GM19351 (cell line): Measurements from ENCODE around the gene PRR15.
"Not testable (repeated sequence)": the region's sequence is repeated elsewhere in the genome, so short reads cannot be mapped to it uniquely, and the experiment has no call there.

Source experiments
- ATAC-seq: cut with Tn5 transposase; IDR thresholded peaks from one replicate; pipeline ENCODE4 v1.9.1; 2021; ENCODE audit warnings: mild to moderate bottlenecking, moderate library complexity; ENCODE audit not compliant: unreplicated experiment

Gene PRR15, protein sequence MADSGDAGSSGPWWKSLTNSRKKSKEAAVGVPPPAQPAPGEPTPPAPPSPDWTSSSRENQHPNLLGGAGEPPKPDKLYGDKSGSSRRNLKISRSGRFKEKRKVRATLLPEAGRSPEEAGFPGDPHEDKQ

DNA sequence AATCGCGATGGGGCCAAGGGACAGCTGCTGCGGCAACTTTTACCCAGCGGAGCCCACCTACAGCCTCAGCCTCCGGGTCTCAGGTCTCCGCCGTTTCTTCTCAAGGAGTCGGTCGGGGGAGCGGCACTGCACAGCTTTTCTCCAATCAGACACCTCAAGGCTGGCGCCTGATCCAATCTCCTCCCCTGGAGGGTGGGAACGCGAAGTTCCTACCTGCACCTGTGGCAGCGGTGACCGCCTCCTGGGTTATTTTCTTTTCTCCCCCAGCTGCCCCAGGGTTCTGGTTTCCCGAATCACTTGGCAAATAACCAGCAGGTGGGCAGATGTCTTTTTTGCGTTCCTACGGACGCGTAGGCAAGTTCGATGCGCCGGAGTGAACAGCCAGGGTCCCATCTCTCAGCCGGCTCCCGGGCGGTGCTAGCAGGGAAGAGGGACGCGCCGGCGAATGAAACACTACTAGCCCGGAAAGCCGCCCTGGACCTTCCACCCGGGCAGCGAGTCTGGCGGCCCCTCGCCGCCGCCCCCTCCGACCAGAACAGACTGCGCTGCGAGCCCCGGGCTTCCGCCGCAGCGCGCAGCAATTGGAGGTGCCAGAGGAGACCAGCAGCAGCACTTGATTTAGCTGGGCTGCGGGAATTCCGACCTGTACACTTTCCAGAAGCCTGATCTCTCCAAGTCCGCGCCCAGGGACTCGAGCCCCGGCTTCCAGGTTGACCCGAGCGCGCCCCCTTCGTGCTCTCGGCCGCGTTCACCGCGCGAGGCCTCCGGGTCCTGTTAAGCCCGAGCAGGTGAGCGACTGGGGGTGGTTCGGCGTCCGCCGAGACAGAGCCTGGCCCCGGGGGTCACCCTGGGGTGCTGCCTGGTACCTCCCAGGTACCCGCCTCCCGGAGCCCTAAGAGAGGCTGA lies at the start of gene PRR15:
TSS of gene PRR15 (plus strand) at position 246 of the 906 bp plus-strand sequence. CDS start 2,495 bp downstream, outside the sequence.
- no peak for ATAC-seq

DNA sequence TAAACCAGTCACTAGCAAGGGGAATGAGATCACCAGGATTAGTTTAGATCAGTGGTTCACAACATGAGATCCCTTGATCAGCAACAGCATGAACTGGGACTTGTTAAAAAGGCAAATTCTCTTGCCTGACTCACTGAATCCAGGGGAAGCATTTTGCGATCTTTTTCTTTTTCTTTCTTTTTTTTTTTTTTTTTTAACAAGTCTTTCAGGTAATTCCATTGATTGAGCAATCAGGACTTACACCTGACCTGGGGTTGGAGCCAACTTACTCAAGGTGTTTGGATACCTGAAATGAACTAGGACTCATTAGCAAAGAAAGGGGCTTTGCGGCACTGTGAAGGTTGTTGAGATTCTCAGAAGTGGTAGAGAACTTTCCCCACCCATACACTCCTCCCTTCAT lies 47.1 kb upstream of the PRR15 start:
- ATAC-seq: no peak

DNA sequence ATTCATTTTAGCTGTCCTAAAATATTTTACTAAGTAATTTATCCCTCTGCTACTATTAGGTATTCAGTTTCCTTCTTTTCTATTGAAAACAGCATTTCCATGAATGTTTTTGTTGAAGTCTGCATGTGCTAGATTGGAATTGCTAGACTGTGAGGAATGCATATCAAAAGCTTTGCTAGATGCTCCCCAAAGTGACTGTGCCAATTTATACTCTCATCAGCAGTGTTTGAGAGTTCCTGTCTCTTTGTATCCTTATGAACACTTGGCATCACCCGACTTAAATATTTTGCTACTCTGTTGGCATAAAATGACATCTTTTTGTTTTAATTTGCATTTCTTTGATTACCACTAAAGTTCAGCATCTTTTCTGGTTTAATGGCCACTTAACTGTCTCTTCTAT lies 45.0 kb upstream of the PRR15 start:
- ATAC-seq: no peak

DNA sequence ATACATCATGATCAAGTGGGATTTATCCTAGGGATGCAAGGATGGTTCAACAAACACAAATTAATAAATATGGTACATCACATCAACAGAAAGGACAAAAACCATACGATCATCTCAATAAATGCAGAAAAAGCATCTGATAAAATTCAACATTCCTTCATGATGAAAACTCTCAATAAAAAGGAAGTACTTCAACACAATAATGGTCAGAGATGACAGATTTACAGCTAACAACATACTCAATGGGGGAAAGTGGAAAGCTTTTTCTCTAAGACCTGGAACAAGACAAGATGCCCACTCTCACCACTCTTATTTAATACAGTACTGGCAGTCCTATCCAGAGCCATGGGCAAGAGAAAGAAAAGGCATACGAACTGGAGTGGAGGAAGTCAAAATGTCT lies 39.9 kb upstream of the PRR15 start:
- ATAC-seq: no peak

DNA sequence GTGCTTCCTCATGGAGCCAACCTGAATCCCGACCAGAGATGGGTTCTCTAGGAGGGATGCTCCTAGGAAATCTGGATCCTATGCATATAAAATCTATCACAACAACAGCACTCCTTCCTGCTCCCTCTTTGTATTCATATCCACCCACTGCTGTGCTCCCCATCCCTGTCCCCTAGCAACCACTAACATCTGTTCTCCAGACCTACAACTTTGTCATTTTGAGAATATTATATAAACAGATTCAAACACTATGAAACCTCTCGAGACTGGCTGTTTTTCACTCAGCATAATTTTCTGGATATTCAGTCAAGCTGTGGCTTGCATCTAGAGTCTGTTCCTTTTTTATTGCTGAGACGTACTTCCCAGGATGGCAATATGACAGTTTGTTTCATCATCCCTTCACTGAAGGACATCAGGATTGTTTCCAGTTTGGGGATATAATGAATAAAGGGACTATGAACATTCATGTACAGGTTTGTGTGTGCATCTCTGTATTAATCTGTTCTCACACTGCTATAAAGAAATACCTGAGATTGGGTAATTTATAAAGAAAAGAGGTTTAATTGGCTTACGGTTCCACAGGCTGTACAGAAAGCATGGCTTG lies 36.0 kb upstream of the PRR15 start:
- ATAC-seq: no peak

DNA sequence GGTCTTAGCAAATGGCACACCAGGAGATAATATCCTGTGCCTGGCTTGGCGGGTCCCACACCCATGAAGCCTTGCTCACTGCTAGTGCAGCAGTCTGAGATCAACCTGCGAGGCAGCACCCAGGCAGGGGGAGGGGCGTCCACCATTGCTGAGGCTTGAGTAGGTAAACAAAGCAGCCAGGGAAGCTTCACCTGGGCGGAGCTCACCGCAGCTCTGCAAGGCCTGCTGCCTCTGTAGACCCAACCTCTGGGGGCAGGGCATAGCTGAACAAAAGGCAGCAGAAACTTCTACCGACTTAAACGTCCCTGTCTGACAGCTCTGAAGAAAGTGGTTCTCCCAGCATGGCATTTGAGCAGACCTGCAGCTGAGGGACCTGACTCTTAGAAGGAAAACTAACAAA lies 35.1 kb upstream of the PRR15 start:
- ATAC-seq: not testable (repeated sequence)

DNA sequence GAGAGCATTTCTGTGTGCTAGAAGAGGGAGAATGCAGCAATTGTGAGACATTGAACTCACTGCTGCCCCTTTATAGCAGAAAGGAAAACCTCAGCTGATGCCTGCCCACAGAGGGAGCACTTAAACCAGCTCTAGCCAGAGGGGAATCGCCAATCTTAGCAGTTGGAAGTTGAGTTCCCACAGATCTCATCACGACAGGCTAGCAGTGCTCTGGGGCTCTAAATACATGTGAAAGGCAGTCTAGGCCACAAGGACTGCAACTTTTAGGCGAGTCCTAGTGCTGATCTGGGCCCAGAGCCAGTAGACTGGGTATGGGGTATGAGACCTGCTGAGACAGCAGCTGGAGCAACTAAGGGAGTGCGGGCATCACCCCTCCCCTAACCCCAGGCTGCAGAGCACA lies 25.2 kb upstream of the PRR15 start:
- no peak for ATAC-seq

DNA sequence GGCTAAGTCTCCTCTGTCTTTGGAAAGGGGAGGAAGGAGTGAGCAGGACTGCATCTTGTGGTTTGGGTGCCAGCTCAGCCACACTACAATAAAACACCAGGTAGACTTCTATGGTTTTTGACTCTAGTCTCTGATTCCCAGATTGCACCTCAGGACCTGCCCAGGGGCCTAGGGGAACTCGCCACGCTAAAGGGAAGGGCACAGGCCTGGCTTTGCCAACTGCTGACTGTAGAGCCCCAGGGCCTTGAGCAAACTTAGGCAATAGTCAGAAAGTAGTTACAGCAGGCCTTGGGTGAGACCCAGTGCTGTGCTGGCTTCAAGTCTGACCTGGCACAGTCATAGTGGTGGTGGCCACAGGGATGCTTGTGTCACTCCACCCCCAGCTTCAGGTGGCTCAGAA lies 24.2 kb upstream of the PRR15 start:
- ATAC-seq: no peak

DNA sequence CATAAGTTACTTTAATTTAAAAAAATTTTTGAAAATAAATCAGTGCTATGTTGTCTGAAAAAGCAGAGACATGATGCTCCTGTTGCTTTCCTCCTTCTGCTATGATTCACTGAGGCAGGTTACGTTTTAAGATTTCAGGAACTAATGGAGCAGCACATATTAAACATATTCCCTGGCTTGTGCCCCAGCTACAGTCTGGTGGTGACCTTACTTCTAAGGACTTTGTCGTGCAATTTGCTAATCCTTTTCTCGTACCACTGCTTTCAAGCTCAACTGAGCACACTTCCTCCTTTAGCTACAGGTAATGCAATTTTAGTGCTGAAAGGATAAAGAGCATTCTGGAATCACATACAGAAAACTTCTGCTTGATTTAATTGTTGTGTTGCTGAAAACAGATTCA lies 16.2 kb upstream of the PRR15 start:
- no peak for ATAC-seq

DNA sequence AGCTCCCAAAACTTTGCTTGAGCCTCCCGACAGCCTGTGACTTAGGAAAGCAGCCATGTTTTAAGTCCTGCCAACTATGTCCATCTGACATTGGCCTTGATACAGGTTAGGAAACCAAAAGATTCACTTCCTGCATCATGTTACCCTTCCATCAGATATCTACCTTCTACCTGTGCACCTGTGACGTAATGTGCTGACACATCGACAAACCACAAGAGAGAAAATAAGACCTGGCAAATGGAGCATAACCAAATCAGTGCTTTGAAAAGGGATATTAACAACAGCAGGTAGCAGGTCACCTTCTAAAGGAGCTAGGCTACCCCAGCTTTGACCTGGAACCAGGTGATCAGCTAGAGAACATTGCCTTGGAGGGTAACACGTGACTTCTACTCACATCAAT lies 14.8 kb upstream of the PRR15 start:
- ATAC-seq: no peak

DNA sequence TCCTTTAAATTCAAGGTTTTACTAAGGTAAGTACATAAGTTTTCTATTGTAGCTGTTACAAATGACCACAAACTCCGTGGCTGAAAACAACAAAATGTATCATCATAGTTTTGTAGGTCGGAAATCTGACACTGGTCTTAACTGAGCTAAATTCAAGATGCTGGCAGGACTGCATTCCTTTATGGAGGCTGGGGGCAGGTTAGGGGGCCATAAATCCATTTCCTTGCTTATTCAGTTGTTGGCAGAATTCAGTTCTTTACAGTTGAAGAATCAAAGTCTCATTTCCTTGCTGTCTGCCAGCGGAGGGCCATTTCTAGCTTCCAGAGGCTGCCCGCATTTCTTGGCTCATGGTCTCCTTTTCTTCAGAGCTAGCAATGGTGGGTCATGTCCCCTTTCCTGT lies 11.2 kb upstream of the PRR15 start:
- ATAC-seq: no peak

DNA sequence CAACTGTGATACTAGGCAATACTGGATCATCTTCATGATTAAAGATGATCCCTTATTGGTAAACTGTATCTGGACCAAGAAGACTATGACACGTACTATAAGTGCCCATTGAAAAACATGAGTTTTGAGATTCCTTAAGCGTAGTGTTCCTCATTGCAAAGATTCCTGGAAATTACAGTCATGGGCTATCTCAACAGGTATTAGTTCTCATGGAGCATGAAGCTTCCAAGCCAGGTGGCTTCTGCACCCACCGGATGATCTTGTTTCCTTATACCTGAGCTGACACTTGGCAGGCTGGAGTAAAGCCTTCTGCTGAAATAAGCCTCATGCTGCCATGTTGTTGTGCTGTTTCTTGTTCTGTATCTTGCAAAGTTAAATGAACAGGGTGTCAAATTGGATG lies 8.6 kb upstream of the PRR15 start:
- no peak for ATAC-seq

DNA sequence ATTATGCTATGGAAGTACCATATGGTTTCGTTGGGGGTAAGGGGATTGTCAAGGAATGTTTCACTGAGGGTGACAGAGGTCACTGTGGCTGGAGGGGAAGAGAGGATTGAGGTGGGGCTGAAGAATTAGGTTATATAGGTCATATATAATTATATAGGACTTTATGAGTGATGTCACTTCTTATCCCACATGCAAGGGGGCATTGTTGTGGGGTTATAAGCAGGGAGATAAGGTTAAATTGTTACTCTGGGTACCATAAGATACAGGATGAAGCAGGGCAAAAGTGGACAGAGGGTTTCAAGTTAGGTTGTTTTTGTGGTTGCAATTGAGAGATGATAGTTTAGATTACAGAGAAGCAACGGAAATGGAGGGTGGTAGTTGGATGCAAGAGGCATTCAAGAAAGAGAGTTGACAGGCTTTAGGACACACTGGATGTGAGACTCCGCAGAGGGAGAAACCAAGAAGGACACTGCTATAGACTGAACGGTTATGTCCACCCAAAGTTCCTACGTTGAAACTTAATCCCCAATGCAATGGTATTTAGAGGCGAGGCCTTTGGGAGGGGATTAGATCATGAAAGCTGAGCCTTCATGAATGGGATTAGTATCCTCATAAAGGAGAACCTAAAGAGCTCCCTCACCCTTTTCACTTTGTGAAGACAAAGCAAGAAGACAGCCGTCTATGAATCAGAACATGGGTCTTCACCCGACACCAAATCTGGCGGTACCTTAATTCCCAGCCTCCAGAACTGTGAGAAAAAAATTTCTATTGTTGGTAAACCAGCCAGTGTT lies 7.0 kb upstream of the PRR15 start:
- no peak for ATAC-seq

DNA sequence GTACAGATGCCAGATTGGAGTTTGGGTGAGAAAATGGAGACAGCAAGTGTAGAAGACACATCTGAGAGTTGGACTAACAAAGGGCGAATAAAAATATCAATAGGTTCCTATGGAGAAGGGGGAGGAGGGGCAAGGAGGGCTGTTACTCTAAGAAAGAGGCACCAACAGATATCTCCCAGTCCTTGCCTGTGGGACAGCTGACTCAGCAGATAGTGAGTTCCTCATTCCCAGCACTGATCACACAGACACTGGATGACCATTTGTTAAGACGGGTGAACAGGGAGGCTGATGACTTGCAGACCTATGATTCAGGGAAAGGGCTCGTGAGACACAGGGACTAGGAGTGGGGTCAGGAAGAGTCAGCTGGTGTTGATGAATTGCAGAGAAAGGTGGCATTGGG lies 5.7 kb upstream of the PRR15 start:
- ATAC-seq: no peak

DNA sequence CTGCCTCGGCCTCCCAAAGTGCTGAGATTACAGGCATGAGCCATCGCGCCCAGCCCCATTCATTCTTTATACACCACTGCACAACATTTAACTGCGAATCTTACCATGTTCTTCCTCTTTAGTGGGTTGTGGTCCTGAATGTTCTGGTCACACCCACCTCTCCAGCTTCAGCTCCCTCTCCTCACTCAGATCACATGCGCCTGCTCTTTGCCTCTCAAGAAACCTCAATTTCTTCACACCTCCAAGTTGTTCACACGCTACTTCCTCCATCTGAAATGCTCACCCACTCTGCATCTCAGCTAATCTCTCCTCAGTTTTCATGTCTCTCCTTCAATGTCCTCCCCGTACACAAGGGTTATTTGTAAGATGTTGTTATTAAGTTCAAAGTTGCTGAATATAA lies 2.4 kb upstream of the PRR15 start:
- ATAC-seq: no peak

DNA sequence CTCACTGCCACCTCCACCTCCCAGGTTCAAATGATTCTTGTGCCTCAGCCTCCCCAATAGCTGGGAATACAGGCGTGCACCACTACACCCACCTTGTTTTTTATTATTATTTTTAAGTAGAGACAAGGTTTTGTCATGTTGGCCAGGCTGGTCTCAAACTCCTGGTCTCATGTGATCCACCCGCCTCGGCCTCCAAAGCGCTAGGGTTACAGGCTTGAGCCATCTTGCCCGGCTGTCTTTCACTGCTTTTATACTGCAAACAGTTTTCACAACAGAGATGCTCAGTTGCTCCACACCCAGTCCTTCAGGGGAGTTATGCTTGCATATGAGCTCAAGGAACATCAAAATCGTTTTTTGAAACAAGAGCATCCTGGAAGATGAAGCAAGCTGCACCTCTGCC lies 1.3 kb upstream of the PRR15 start:
- no peak for ATAC-seq

DNA sequence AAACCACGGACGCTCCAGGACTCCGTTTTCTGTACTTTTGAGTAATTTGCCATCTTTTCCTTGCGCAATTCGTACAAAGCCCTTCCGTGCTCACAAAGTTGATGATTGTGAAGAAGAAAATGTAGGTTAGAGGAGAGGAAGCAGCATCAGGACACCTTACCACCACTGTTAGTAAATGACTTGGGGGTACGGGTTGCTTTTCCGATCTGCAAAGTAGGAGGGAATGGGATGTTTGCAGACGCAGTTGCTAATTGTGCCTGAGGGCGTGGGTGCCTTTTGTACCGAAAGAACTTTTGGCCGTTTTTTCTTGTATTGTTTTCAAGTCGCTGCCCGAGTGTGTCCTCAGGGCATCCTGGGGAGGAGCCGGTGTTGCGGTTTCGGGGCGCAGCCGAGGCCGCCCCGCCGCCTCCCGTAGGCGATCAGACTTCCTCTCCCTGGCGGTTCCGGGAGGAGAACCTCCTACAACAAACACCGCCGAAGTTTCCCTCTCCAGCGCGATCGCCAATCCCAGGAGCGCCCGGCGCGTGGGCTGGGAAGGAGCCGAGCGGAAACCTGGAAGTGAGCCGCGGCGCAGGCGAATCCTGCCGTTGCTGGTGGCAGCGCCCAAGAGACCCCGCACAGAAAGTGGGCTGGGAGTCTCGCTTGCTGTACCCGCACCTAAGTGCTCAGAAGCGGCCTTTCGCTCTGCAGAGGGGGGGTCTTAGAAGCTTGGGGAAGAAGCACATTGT lies 1.0 kb downstream of the PRR15 start:
- no peak for ATAC-seq

DNA sequence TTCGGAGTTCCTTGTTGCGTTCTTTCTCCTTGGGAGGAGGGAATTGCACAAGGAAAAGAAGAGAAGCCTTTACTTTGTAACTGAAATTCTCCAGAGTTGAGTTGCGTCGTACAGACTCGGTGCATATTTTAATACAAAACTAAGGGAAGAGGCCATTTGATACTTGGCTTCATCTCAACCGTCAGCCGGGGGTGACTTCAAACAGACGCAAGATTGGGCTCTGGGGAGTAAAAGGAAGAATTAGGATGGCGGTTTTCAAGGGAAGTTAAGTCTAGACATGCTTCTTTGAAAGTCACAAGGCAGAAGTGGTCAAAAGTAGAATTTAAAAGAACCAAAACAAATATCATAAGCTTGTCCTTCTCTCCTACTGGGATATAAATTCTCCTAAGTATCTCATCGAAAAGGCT lies 1.6 kb downstream of the PRR15 start:
- ATAC-seq: no peak

DNA sequence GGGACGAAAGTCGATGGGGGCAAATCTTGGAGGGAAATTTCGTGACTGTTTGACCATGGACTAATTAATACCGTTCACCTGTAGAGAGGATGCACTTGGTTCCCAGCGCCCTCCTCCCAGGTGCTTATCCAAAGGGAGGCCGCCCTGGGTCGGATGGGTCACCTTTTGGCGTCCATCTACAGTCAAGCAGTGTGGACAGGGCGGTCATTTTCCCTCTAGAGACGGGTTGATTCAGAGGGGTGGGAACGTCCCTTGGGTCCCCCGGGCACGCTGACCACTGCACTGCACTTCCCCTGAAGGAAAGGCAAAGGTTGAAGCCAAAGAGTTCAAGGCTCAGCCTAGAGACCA lies 2.0 kb downstream of the PRR15 start:
- ATAC-seq: no peak

DNA sequence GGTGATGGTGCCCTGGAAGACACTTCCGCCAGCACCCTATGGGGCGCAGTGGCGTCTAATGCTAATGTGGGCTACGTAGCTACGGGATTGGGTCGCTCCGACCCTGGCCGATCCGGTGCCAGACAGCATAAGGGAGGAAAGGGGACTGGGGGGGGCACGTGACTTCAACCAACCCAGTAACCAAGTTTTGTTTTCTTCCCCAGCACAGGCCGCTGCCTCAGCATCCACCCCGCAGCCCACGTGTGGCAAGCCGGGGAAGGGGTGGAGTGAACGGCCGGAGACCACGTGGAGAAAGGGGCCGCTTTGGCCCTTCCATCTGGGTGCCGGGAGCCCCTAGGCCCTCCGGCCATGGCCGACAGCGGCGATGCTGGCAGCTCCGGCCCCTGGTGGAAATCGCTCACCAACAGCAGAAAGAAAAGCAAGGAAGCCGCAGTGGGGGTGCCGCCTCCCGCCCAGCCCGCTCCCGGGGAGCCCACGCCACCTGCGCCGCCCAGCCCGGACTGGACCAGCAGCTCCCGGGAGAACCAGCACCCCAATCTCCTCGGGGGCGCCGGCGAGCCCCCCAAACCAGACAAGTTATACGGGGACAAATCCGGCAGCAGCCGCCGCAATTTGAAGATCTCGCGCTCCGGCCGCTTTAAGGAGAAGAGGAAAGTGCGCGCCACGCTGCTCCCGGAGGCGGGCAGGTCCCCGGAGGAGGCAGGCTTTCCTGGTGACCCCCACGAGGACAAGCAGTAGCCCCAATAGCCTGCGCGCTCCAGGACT lies 2.5 kb downstream of the PRR15 start:
- no peak for ATAC-seq
